ENCODE data around the gene WWOX. TPM values are rescaled to one million over a fixed set of nuclear protein-coding genes. Genes with fewer than 3 reads are reported as not detected.

WWOX gene
- total and polyA plus RNA-seq, 2 donors (not counting 1 experiment from before 2014, with no cell fraction given) = 10.5 to 42.3 TPM

- no peak overlapping the region for H3K27ac Mint-ChIP-seq
- H3K9ac ChIP-seq (ENCODE audit: low read length) = no peak overlapping the region
- H3K27ac ChIP-seq (ENCODE audit: low read length in 2 of 2) = no peak overlapping the region
- H3K9me3 ChIP-seq (ENCODE audit: control extremely low read depth in 1 of 3, control insufficient read depth in 2 of 3, insufficient read depth in 1 of 3, low read length in 2 of 3) = peaks cover 0 to 2% (median 0%) of the 10 kb centered on the region in 3 donors
- DNase-seq (no peak), ATAC-seq (ENCODE audit: low read depth) (no peak)
- WGBS (ENCODE audit: insufficient coverage) = no CpG with 5 or more reads among the region's 3 CpGs
- H3K27me3 Mint-ChIP-seq = no peaks in the 10 kb centered on the region
- H4K20me1 ChIP-seq (ENCODE audit: control insufficient read depth, insufficient read depth, low read length, poor library complexity, severe bottlenecking) = no peaks in the 10 kb centered on the region
- H3K4me1 Mint-ChIP-seq = no peaks in the 10 kb centered on the region
- H3K9me3 Mint-ChIP-seq (ENCODE audit: insufficient read depth) = peaks cover 9% of the 10 kb centered on the region
- no peak overlapping the region for H3K4me2 ChIP-seq (replicated peaks; ENCODE audit: low read depth, low read length, poor library complexity, severe bottlenecking)
- H2AFZ ChIP-seq (ENCODE audit: insufficient read depth, low read depth, low read length, poor library complexity, severe bottlenecking) = no peak overlapping the region
- intact Hi-C loops (cut with micrococcal nuclease) = no loop called here
- no peaks in the 10 kb centered on the region for H3K4me1 ChIP-seq (ENCODE audit: control insufficient read depth in 2 of 2, insufficient read depth in 2 of 2, low read length in 2 of 2)
- no peaks in the 10 kb centered on the region for H3K79me2 ChIP-seq (ENCODE audit: control insufficient read depth, insufficient read depth, low read length)
- no peak overlapping the region for H3K4me3 Mint-ChIP-seq
- H3K4me3 ChIP-seq (ENCODE audit: control extremely low read depth in 1 of 5, extremely low read depth in 1 of 5, insufficient read depth in 1 of 5, low read depth in 2 of 5, low read length in 4 of 5) = no peak overlapping the region
- POLR2A ChIA-PET = no interaction called here
- TF ChIP-seq EZH2 (IDR thresholded peaks at IDR 0.05; ENCODE audit: borderline replicate concordance, insufficient read depth, low read depth, low read length, poor library complexity, severe bottlenecking) = no peak
- no peak for TF ChIP-seq CTCF (IDR thresholded peaks at IDR 0.05)
- no peaks in the 10 kb centered on the region for H3K36me3 ChIP-seq (replicated peaks in 1 of 2; ENCODE audit: control extremely low read depth in 1 of 2, control insufficient read depth in 1 of 2, extremely low read depth in 1 of 2, insufficient read depth in 2 of 2, low read length in 1 of 2)
- no peaks in the 10 kb centered on the region for H3K27me3 ChIP-seq (replicated peaks in 1 of 4; ENCODE audit: control extremely low read depth in 1 of 4, control insufficient read depth in 3 of 4, insufficient read depth in 4 of 4, low read length in 3 of 4)
- CTCF ChIA-PET = no interaction called here
These were observed 305.6 kb downstream of the WWOX start for GRCh38 chr16:78405040-78405439.

GRCh38 chr16:78405833-78406232, 306.4 kb downstream of the WWOX start:
- H3K4me3 ChIP-seq (ENCODE audit: control extremely low read depth in 1 of 5, extremely low read depth in 1 of 5, insufficient read depth in 1 of 5, low read depth in 2 of 5, low read length in 4 of 5) = no peak overlapping the region
- H3K36me3 ChIP-seq (replicated peaks in 1 of 2; ENCODE audit: control extremely low read depth in 1 of 2, control insufficient read depth in 1 of 2, extremely low read depth in 1 of 2, insufficient read depth in 2 of 2, low read length in 1 of 2) = no peaks in the 10 kb centered on the region
- no peaks in the 10 kb centered on the region for H3K27me3 ChIP-seq (replicated peaks in 1 of 4; ENCODE audit: control extremely low read depth in 1 of 4, control insufficient read depth in 3 of 4, insufficient read depth in 4 of 4, low read length in 3 of 4)
- H3K27ac Mint-ChIP-seq = no peak overlapping the region
- peaks cover 7% of the 10 kb centered on the region for H3K9me3 Mint-ChIP-seq (ENCODE audit: insufficient read depth)
- H3K4me3 Mint-ChIP-seq = no peak overlapping the region
- no peaks in the 10 kb centered on the region for H4K20me1 ChIP-seq (ENCODE audit: control insufficient read depth, insufficient read depth, low read length, poor library complexity, severe bottlenecking)
- DNase-seq = no peak
- WGBS (ENCODE audit: insufficient coverage) = 92% methylated on average over 2 of the region's 7 CpGs
- no peak overlapping the region for H3K27ac ChIP-seq (ENCODE audit: low read length in 2 of 2)
- ChIA-PET CTCF (no interaction called here), POLR2A (no interaction called here)
- no peaks in the 10 kb centered on the region for H3K27me3 Mint-ChIP-seq
- H3K4me1 Mint-ChIP-seq = no peaks in the 10 kb centered on the region
- no peak for TF ChIP-seq EZH2 (IDR thresholded peaks at IDR 0.05; ENCODE audit: borderline replicate concordance, insufficient read depth, low read depth, low read length, poor library complexity, severe bottlenecking)
- TF ChIP-seq CTCF (IDR thresholded peaks at IDR 0.05) = no peak
- intact Hi-C loops (cut with micrococcal nuclease) = no loop called here
- no peak overlapping the region for H3K4me2 ChIP-seq (replicated peaks; ENCODE audit: low read depth, low read length, poor library complexity, severe bottlenecking)
- H2AFZ ChIP-seq (ENCODE audit: insufficient read depth, low read depth, low read length, poor library complexity, severe bottlenecking) = no peak overlapping the region
- H3K79me2 ChIP-seq (ENCODE audit: control insufficient read depth, insufficient read depth, low read length) = no peaks in the 10 kb centered on the region
- no peak for ATAC-seq (ENCODE audit: low read depth)
- H3K4me1 ChIP-seq (ENCODE audit: control insufficient read depth in 2 of 2, insufficient read depth in 2 of 2, low read length in 2 of 2) = no peaks in the 10 kb centered on the region
- H3K9me3 ChIP-seq (ENCODE audit: control extremely low read depth in 1 of 3, control insufficient read depth in 2 of 3, insufficient read depth in 1 of 3, low read length in 2 of 3) = peaks cover 0 to 3% (median 0%) of the 10 kb centered on the region in 3 donors
- no peak overlapping the region for H3K9ac ChIP-seq (ENCODE audit: low read length)
